HCT116 (cell line): ENCODE measurements around the gene FLNB. TPM values are rescaled to one million over a fixed set of nuclear protein-coding genes. Genes with fewer than 3 reads are reported as not detected.
A peak's percentile ranks its signal among the peaks of the same experiment; 100 is the strongest.

Source experiments
- ATAC-seq: fragments of 200-7000 bp; cut with Tn5 transposase; 2 replicates; pipeline ENCODE4 v1.9.1; 2020; ENCODE audit warnings: mild to moderate bottlenecking, moderate library complexity
- BruUV-seq: library from RNA; stranded (reverse); fragments of 400-500 nt; replicated peaks from 2 replicates; lab custom pipeline; 2021; lab: Mats Ljungman, UMichigan
- CTCF ChIA-PET: fragments of 300-600 bp; sonication (Branson Sonifier 250); formaldehyde crosslinking; loops from one replicate; lab custom pipeline; 2021; ENCODE audit warnings: antibody characterized with exemption; lab: Charles Lee
- POLR2A ChIA-PET: fragments of 300-600, 350-600 bp; sonication (Branson Sonifier 250); formaldehyde crosslinking; loops from one replicate; lab custom pipeline; 2021; ENCODE audit warnings: antibody characterized with exemption; lab: Charles Lee
- RAD21 ChIA-PET, 2 experiments: fragments of 300-600 bp; sonication (Branson Sonifier 250); formaldehyde crosslinking; loops; one replicate each; lab custom pipeline; 2023; ENCODE audit warnings: low total read pairs in 2 of 2; ENCODE audit not compliant: uncharacterized antibody in 2 of 2, unreplicated experiment in 2 of 2, low non-redundant PET in 1 of 2; lab: Charles Lee
- DNase-seq: peaks from one replicate; pipeline ENCODE4 v3.0.0-alpha.2; 2010; ENCODE audit warnings: low read depth, low spot score
- H2AFZ ChIP-seq: fragments of 200-600 bp; shearing (Covaris generic), sonication (generic); 2 replicates; pipeline ENCODE4 v1.6.1; 2017; ENCODE audit warnings: low read depth, mixed run types, mixed read lengths, antibody characterized with exemption, low read length; ENCODE audit not compliant: poor library complexity, severe bottlenecking
- H3K27ac ChIP-seq: 2 replicates; pipeline ENCODE4 v1.5.1; 2012; ENCODE audit warnings: low read depth, low read length
- H3K27me3 ChIP-seq: fragments of 200-600 bp; sonication (generic); 2 replicates; pipeline ENCODE4 v1.6.1; 2016; ENCODE audit warnings: mixed run types, low read length, mixed read lengths; ENCODE audit not compliant: insufficient read depth
- H3K36me3 ChIP-seq, 2 experiments: fragments of 200-500 bp in 1 of 2; fragments of 200-600 bp in 1 of 2; sonication (Bioruptor generic) in 1 of 2; sonication (generic) in 1 of 2; 2 replicates each; pipeline versions ENCODE4 v1.5.1 to v1.6.1; 2014 to 2016; ENCODE audit warnings: low read length in 2 of 2, inconsistent platforms in 1 of 2, mixed read lengths in 1 of 2, mixed run types in 1 of 2; ENCODE audit not compliant: insufficient read depth in 2 of 2, control insufficient read depth in 1 of 2
- H3K4me1 ChIP-seq, 2 experiments: fragments of 200-600 bp in 1 of 2; sonication (generic) in 1 of 2; 2 replicates each; pipeline versions ENCODE4 v1.5.1 to v1.6.1; 2012 to 2017; ENCODE audit warnings: low read length in 2 of 2, inconsistent platforms in 1 of 2, mild to moderate bottlenecking in 1 of 2, mixed read lengths in 1 of 2, mixed run types in 1 of 2, moderate library complexity in 1 of 2; ENCODE audit not compliant: insufficient read depth in 2 of 2, control insufficient read depth in 1 of 2
- H3K4me2 ChIP-seq: fragments of 200-600 bp; sonication (generic); 2 replicates; pipeline ENCODE4 v1.6.1; 2017; ENCODE audit warnings: mixed run types, low read length, mixed read lengths
- H3K4me3 ChIP-seq, 2 experiments: fragments of 200-600 bp in 1 of 2; sonication (generic) in 1 of 2; replicated peaks in 1 of 2; 2 replicates each; pipeline ENCODE4 v1.5.1; 2011 to 2016; ENCODE audit warnings: low read length in 2 of 2, control low read depth in 1 of 2, low read depth in 1 of 2, mild to moderate bottlenecking in 1 of 2, mixed read lengths in 1 of 2, mixed run types in 1 of 2
- H3K79me2 ChIP-seq: fragments of 200-600 bp; sonication (generic); 2 replicates; pipeline ENCODE4 v1.6.1; 2017; ENCODE audit warnings: mild to moderate bottlenecking, mixed run types, low read length, moderate library complexity, mixed read lengths; ENCODE audit not compliant: insufficient read depth
- H3K9ac ChIP-seq: fragments of 200-600 bp; sonication (generic); 2 replicates; pipeline ENCODE4 v1.6.1; 2016; ENCODE audit warnings: low read length, mixed read lengths
- H3K9me2 ChIP-seq: fragments of 200-600 bp; sonication (generic), shearing (Covaris generic); 2 replicates; pipeline ENCODE4 v1.6.1; 2017; ENCODE audit warnings: mixed run types, mild to moderate bottlenecking, moderate library complexity; ENCODE audit not compliant: insufficient read depth
- H3K9me3 ChIP-seq, 2 experiments: fragments of 200-500 bp in 1 of 2; fragments of 200-600 bp in 1 of 2; sonication (Bioruptor generic) in 1 of 2; sonication (generic) in 1 of 2; 2 replicates each; pipeline ENCODE4 v1.6.1; 2014 to 2017; ENCODE audit warnings: low read length in 2 of 2, mixed read lengths in 2 of 2, inconsistent platforms in 1 of 2, low read depth in 1 of 2, mild to moderate bottlenecking in 1 of 2, mixed run types in 1 of 2, moderate library complexity in 1 of 2; ENCODE audit not compliant: control insufficient read depth in 1 of 2, insufficient read depth in 1 of 2
- H4K20me1 ChIP-seq: fragments of 200-600 bp; sonication (generic), shearing (Covaris generic); 2 replicates; pipeline ENCODE4 v1.6.1; 2017; ENCODE audit warnings: mixed run types, mild to moderate bottlenecking, moderate library complexity; ENCODE audit not compliant: insufficient read depth
- ATF3 ChIP-seq: IDR thresholded peaks from 2 replicates; pipeline ENCODE4 v1.6.1; 2012
- CBX3 ChIP-seq: IDR thresholded peaks from 2 replicates; pipeline ENCODE4 v1.6.1; 2012; ENCODE audit warnings: low read depth
- CEBPB ChIP-seq: IDR thresholded peaks from 2 replicates; pipeline ENCODE4 v1.6.1; 2012; ENCODE audit warnings: low read depth
- EGR1 ChIP-seq: IDR thresholded peaks from 2 replicates; pipeline ENCODE4 v1.6.1; 2012; ENCODE audit warnings: low read depth
- EZH2 ChIP-seq: fragments of 200-600 bp; sonication (generic); IDR thresholded peaks from 2 replicates; pipeline ENCODE4 v1.6.1; 2017; ENCODE audit warnings: antibody characterized with exemption, mixed run types
- EZH2phosphoT487 ChIP-seq: fragments of 200-600 bp; IDR thresholded peaks from 2 replicates; pipeline ENCODE4 v1.6.1; 2018; ENCODE audit warnings: antibody characterized with exemption, borderline replicate concordance
- JUND ChIP-seq: IDR thresholded peaks from 2 replicates; pipeline ENCODE4 v1.6.1; 2012
- MAX ChIP-seq: IDR thresholded peaks from 2 replicates; pipeline ENCODE4 v1.6.1; 2012
- RAD21 ChIP-seq: IDR thresholded peaks from 2 replicates; pipeline ENCODE4 v1.6.1; 2012; ENCODE audit warnings: low read depth, mild to moderate bottlenecking
- SP1 ChIP-seq: IDR thresholded peaks from 2 replicates; pipeline ENCODE4 v1.6.1; 2012; ENCODE audit warnings: low read depth
- SRF ChIP-seq: IDR thresholded peaks from 2 replicates; pipeline ENCODE4 v1.6.1; 2012; ENCODE audit warnings: low read depth
- TCF7L2 ChIP-seq: IDR thresholded peaks from 2 replicates; pipeline ENCODE4 v1.7.0; 2011; ENCODE audit warnings: borderline replicate concordance, inconsistent platforms; ENCODE audit not compliant: insufficient read depth, insufficient read length; ENCODE audit errors: extremely low read depth
- ZBTB33 ChIP-seq: IDR thresholded peaks from 2 replicates; pipeline ENCODE4 v1.6.1; 2011; ENCODE audit warnings: mild to moderate bottlenecking, low read length, moderate library complexity; ENCODE audit not compliant: insufficient replicate concordance; ENCODE audit errors: extremely low read depth
- ZNF274 ChIP-seq: fragments of 200-500 bp; sonication (Bioruptor generic); IDR thresholded peaks from 2 replicates; pipeline ENCODE4 v1.6.1; 2014; ENCODE audit warnings: mild to moderate bottlenecking, low read depth, low read length, inconsistent platforms
- intact Hi-C: fragments of 100-400 bp; cut with micrococcal nuclease; formaldehyde crosslinking; loops from 2 replicates; pipeline ENCODE4 v1.10.0; 2022
- total RNA-seq: library from RNA; stranded (reverse); gene quantifications from one replicate; pipeline ENCODE4 v1.2.1, GENCODE V29; 2021; ENCODE audit not compliant: unreplicated experiment

The FLNB gene
- total RNA-seq, 1 experiment from 2014 or later = 116 TPM

GRCh38 chr3:58131101-58131825 is 123.0 kb downstream of the FLNB start:
- ATAC-seq = no peak
- H3K9me2 ChIP-seq = no peaks in the 10 kb centered on the region
- DNase-seq = no peak
- H3K27me3 ChIP-seq = no peaks in the 10 kb centered on the region
- no peak overlapping the region for H3K4me3 ChIP-seq
- H3K9me3 ChIP-seq = no peaks in the 10 kb centered on the region
- ChIA-PET CTCF (no interaction called here), POLR2A (no interaction called here), RAD21 (no interaction called here)
- H2AFZ ChIP-seq = no peak overlapping the region
- peaks cover 23 to 27% of the 10 kb centered on the region in 2 experiments; a peak in 3 of 4 replicates for H3K36me3 ChIP-seq
- TF ChIP-seq RAD21 (no peak), ATF3 (no peak), CBX3 (no peak), SRF (no peak), ZNF274 (no peak), EGR1 (no peak), SP1 (no peak), CEBPB (no peak), EZH2 (no peak), JUND (no peak), TCF7L2 (no peak), ZBTB33 (no peak), EZH2phosphoT487 (no peak), MAX (no peak)
- H3K79me2 ChIP-seq = no peaks in the 10 kb centered on the region
- H3K27ac ChIP-seq = no peak overlapping the region
- H3K4me1 ChIP-seq = no peaks in the 10 kb centered on the region
- no peak overlapping the region for H3K4me2 ChIP-seq
- BruUV-seq = TSS peak; percentile 32
- H4K20me1 ChIP-seq = no peaks in the 10 kb centered on the region
- no peak overlapping the region for H3K9ac ChIP-seq
- intact Hi-C loops = no loop called here
